HUES6 (cell line): ENCODE data around the gene PAQR7.

Experiments used
- H3K27ac ChIP-seq: 2 replicates; pipeline ENCODE4 v1.7.0; 2013; ENCODE audit warnings: low read depth, mild to moderate bottlenecking, low read length, inconsistent platforms
- H3K27me3 ChIP-seq: 2 replicates; pipeline ENCODE4 v1.6.1; 2013; ENCODE audit warnings: low read length; ENCODE audit not compliant: control insufficient read depth, insufficient read depth
- H3K36me3 ChIP-seq: 2 replicates; pipeline ENCODE4 v1.6.1; 2013; ENCODE audit warnings: low read length; ENCODE audit not compliant: control insufficient read depth, insufficient read depth
- H3K4me1 ChIP-seq: 2 replicates; pipeline ENCODE4 v1.6.1; 2013; ENCODE audit warnings: low read length; ENCODE audit not compliant: control insufficient read depth, insufficient read depth
- H3K4me3 ChIP-seq: 2 replicates; pipeline ENCODE4 v1.5.1; 2013; ENCODE audit warnings: low read depth, low read length
- H3K9ac ChIP-seq: one replicate; pipeline ENCODE4 v1.6.1; 2013; ENCODE audit warnings: mild to moderate bottlenecking, low read length
- H3K9me3 ChIP-seq: 2 replicates; pipeline ENCODE4 v1.6.1; 2013; ENCODE audit warnings: low read depth, low read length; ENCODE audit not compliant: control insufficient read depth, insufficient read depth

Gene PAQR7

DNA sequence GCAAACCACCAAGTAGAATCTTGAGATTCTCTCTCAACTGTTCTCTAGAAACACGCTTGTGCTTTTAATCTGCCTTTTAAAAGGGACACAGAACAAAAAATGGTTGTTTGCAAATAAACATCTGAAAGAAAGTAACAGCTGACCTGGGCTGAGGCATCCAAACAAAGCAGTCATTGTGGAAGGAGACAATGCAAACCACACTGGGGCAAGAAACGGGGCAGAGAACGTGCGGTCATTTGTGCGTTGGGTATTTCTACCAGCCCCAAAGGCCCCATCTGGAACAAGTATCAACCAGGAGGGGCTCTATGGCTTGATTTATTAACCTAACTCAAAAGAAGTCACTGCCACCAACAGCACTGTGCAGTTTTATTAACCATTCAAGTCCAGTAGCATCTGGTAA, 24.7 kb upstream of the PAQR7 start:
- Histone ChIP-seq H3K4me1 (peaks cover 13% of the 10 kb centered on the region; the same call in 1 of the 2 replicates), H3K36me3 (peaks cover 75% of the 10 kb centered on the region), H3K9me3 (no peaks in the 10 kb centered on the region), H3K27me3 (no peaks in the 10 kb centered on the region), H3K27ac (no peak overlapping the region), H3K4me3 (no peak overlapping the region), H3K9ac (no peak overlapping the region)

DNA sequence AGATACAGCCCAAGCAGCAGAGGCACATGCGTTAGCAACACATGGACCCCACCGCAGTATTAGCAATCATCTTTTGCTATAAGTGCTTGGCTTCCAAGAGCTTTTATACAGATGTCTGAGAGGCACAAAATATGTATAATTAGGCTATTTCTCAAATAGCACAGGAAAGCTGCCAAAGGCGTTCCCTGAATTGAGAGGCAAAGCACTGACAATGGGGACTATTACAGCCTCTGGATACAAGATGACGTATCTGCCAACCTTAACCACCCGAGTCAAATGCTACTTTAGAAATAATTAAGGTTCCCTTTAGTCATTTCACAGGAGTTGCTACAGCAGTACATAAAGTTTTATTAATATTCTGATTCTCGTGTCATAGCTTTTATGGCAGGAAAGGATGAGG, 24.3 kb upstream of the PAQR7 start:
- peaks cover 13% of the 10 kb centered on the region; the same call in 1 of the 2 replicates for H3K4me1 ChIP-seq
- H3K27ac ChIP-seq: no peak overlapping the region
- H3K9me3 ChIP-seq: no peaks in the 10 kb centered on the region
- no peaks in the 10 kb centered on the region for H3K27me3 ChIP-seq
- peaks cover 72% of the 10 kb centered on the region for H3K36me3 ChIP-seq
- H3K9ac ChIP-seq: no peak overlapping the region
- H3K4me3 ChIP-seq: no peak overlapping the region

DNA sequence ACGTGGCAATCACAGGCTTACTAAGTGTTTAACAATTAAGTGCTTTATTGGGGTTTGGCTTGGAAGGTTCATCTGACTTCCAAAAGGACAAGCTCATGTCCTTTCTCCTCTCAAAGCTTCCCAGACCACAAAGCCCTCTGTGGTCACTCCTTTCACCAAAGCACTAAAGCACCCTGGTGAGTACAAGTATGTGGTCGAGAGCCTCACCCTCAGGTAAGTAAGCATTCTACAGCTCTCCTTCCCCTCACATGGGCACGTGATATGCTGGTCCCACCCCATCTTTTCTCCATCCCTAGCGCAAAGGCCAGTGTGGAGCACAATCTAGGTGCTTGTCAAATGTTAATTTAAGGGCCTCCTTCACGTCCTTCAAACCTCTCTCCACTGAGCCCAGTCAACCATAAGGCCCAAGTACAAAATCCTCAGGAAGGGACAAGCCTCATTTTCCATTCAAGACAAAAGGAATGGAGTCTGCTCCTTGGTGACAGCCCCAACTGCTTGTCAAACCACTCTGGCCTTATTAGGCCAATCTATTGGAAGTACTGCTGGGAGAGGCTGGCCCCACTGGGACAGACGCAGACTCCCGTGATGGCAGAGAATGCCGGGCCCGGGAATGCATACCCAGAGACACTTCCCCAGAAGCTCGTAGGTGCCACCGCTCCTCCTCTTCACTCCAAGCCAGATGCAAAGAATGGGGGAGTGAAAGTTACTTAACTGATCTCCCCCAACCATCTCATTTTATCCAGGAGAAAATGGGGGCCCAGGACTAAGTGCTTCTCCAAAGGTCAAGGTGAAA, 22.9 kb upstream of the PAQR7 start:
- no peaks in the 10 kb centered on the region for H3K9me3 ChIP-seq
- no peak overlapping the region for H3K4me3 ChIP-seq
- no peak overlapping the region for H3K27ac ChIP-seq
- H3K27me3 ChIP-seq: no peaks in the 10 kb centered on the region
- peaks cover 9% of the 10 kb centered on the region; the same call in 1 of the 2 replicates for H3K4me1 ChIP-seq
- no peak overlapping the region for H3K9ac ChIP-seq
- peaks cover 61% of the 10 kb centered on the region for H3K36me3 ChIP-seq

DNA sequence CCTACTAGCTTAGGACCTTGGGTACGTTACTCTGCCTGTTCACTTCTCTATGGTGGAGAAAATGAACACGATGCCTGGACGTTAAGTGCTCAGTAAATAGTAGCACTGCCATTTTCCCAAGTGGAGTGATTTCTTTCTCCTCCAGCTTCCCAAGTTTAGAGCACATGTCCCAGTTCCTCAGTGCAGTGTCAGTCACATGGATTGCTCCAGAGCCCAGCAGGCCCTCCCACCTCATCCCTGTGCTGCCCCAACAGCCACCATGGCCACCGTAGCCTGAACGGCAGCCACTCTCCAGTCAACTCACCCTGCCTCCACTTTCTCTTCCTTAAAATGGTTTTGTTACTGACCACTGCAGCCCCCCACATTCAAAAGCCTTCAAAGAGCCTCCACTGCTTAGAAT, 22.2 kb upstream of the PAQR7 start:
- Histone ChIP-seq H3K4me3 (no peak overlapping the region), H3K36me3 (peaks cover 54% of the 10 kb centered on the region), H3K27ac (no peak overlapping the region), H3K9ac (no peak overlapping the region), H3K4me1 (peaks cover 15% of the 10 kb centered on the region), H3K9me3 (no peaks in the 10 kb centered on the region), H3K27me3 (no peaks in the 10 kb centered on the region)

DNA sequence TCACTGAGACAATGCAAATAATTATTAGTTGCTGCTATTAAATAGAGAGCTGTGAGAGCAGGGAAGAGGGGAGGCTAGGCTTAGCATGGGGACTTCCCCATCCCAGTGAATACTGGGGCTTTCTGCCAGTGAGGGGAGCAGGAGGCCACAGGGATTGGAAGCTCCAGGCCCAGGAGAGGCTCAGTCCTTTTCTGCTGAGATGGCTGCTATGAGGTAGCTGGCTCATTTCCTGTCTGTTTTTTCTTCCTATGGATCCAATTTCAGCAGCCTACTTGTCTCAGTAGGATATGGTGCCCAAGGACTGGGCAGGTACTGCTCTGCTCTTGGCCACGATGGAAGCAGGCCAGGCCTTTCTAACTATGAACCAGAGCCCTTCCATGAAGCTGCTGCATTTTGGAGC, 20.8 kb upstream of the PAQR7 start:
- Histone ChIP-seq H3K9me3 (no peaks in the 10 kb centered on the region), H3K4me1 (peaks cover 29% of the 10 kb centered on the region), H3K27me3 (no peaks in the 10 kb centered on the region), H3K27ac (no peak overlapping the region), H3K4me3 (no peak overlapping the region), H3K9ac (no peak overlapping the region), H3K36me3 (peaks cover 40% of the 10 kb centered on the region)

DNA sequence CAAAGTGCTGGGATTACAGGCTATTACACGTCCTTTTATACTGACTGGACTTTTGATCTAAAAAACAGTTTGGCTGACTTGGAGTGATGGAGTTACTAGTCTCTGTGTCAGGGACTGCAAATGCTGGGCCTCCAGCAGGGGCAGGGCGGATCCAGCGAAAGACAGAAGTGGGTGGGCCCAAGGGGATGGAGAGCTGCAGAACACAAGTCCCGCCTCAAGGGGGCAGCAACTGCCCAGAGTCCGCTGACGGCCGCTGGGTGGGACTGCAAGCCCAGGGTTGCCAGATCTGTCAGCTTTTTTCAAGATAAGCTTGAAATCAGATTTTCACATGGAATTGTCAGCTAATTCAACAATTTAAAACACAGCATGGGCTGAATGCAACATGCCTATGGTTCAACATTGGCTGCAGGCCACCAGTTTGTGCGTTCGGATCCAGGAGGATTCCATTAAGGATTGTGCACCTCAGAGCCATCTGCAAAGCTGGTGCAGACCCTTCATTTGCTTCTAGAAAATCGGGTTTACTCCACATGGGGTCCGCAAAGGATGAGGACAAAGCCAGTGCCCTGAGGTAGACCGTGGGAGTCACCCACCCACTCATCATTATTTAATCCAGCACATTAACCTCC, 20.0 kb upstream of the PAQR7 start:
- H3K27me3 ChIP-seq: no peaks in the 10 kb centered on the region
- H3K27ac ChIP-seq: no peak overlapping the region
- no peak overlapping the region for H3K4me3 ChIP-seq
- H3K9me3 ChIP-seq: no peaks in the 10 kb centered on the region
- no peak overlapping the region for H3K9ac ChIP-seq
- H3K36me3 ChIP-seq: peaks cover 32% of the 10 kb centered on the region
- H3K4me1 ChIP-seq: peaks cover 33% of the 10 kb centered on the region

DNA sequence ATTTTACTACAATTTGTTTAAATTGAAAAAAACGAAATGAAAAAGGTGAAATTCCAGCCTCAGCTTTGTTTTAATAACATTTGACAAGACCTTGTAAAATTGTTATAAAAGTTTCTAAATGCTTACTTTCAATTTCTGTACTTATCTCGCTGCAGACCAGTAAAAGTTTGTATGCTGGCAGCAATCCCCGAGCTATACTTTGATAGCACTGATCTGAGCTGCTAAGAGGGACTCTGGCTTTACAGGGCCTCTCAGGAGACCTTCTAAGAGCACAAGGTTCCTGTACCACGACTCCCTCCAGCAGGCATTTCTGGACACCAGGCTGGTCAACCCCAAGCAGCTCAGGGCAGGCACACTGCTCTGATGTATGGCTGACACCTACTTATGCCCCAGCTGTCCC, 17.6 kb upstream of the PAQR7 start:
- no peak overlapping the region for H3K27ac ChIP-seq
- H3K9ac ChIP-seq: no peak overlapping the region
- no peak overlapping the region for H3K4me3 ChIP-seq
- peaks cover 45% of the 10 kb centered on the region for H3K4me1 ChIP-seq
- peaks cover 9% of the 10 kb centered on the region for H3K36me3 ChIP-seq
- H3K9me3 ChIP-seq: no peaks in the 10 kb centered on the region
- no peaks in the 10 kb centered on the region for H3K27me3 ChIP-seq

DNA sequence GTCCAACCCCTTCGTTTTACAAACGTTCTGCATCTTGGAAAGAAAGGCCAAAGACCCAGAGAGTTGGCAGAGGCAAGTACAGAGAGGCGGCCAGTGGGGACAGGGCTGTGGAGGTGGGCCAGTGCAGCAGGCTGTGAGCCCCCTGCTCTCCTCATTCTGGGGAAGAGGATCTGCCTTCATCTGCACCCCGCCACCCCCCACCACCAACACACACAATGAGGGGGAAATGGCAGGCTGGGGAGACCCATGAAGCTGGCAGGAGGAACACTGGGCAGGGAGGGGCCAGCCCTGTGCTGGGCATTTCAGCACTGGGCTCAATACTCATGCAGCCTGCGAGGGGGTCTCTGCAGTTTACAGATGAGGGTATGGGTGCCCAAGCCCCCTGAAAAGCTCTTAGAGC, 16.1 kb upstream of the PAQR7 start:
- no peak overlapping the region for H3K4me3 ChIP-seq
- peak overlapping the region; percentile 43 for H3K9ac ChIP-seq
- peak overlapping the region; percentile 65; the same call in 1 of the 2 replicates for H3K27ac ChIP-seq
- no peaks in the 10 kb centered on the region for H3K9me3 ChIP-seq
- peaks cover 45% of the 10 kb centered on the region for H3K4me1 ChIP-seq
- H3K36me3 ChIP-seq: no peaks in the 10 kb centered on the region
- H3K27me3 ChIP-seq: no peaks in the 10 kb centered on the region; the same call in 1 of the 2 replicates

DNA sequence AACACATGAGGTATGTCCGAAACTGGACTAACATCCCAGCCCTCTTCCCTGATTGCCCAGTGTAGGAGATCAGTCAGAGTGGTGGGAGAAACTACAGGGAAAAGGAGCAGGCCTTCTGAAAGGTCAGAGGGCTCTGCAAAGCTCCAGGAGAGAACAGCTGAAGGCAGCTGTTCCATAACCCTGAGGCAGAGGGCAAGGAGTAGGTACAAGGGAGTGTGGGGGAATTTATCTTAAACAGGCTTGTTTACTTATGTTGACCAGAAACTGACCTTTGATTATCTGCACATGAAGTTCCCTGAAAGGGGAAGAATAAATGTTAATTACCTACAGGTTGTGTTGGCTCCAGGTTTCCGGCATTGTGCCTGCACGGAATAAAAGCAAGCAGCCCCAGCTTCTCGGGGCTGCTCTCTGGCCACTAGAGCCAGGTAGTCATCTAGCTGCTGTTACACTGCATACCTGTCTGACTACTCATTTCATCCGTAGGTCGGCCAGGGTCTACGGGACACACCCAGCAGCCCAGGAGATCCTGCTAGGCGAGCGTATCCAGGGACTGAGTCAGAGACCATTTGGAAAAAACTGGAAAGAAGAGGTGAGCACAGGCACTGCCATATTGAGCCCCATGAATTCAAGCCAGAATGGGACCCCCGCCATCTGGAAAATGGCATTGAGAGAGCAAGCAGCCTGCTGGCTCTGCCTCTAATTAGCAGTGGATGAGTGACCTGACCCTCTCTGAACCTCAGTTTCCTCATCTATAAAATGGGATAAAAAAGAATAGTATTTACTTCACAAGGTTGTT, 14.9 kb upstream of the PAQR7 start:
- Histone ChIP-seq H3K9me3 (no peaks in the 10 kb centered on the region), H3K4me3 (no peak overlapping the region), H3K9ac (no peak overlapping the region), H3K4me1 (peaks cover 36% of the 10 kb centered on the region), H3K27ac (no peak overlapping the region), H3K27me3 (no peaks in the 10 kb centered on the region; the same call in 1 of the 2 replicates), H3K36me3 (no peaks in the 10 kb centered on the region)

DNA sequence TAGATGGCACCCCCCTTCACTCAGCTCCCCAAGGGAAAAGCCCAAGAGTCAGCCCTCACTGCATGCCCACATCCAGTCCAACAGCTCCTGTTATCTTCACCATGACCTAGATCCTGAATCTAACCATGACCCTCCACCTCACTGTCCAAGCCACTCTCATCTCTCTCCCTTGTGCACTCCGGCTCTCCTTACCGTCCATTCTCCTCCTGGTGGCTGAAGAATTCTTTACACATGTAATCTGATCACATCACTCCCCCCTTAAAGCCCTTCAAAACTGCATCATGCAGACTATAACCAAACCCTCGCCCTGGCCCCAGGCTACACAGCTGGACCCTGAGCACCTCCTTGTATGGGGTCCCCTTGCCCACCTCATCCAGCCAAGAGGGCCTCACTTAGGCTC, 14.0 kb upstream of the PAQR7 start:
- Histone ChIP-seq H3K36me3 (no peaks in the 10 kb centered on the region), H3K27ac (no peak overlapping the region), H3K4me3 (no peak overlapping the region), H3K27me3 (no peaks in the 10 kb centered on the region; the same call in 1 of the 2 replicates), H3K9me3 (no peaks in the 10 kb centered on the region), H3K9ac (no peak overlapping the region), H3K4me1 (peaks cover 36% of the 10 kb centered on the region)
